GM20000 (cell line): ENCODE measurements around the gene SLC25A44.

Experiments used
- DNase-seq: peaks from one replicate; pipeline ENCODE4 v3.0.0; 2012; ENCODE audit warnings: low spot score
- CTCF ChIP-seq: IDR thresholded peaks from 2 replicates; pipeline ENCODE4 v1.5.1; 2012; ENCODE audit warnings: mild to moderate bottlenecking, control low read depth; ENCODE audit errors: extremely low read depth, missing control alignments

SLC25A44 gene

GRCh38 chr1:156149374-156150332 lies 44.3 kb upstream of the SLC25A44 start:
- peak; percentile 73 for DNase-seq
- TF ChIP-seq CTCF = no peak

- no peak for TF ChIP-seq CTCF
- DNase-seq = no peak
Measured at GRCh38 chr1:156150333-156151011, 43.4 kb upstream of the SLC25A44 start.

- no peak for TF ChIP-seq CTCF
- no peak for DNase-seq
Measured at GRCh38 chr1:156151093-156151688, 42.7 kb upstream of the SLC25A44 start.

GRCh38 chr1:156152628-156153027 lies 41.3 kb upstream of the SLC25A44 start:
- no peak for DNase-seq
- TF ChIP-seq CTCF = no peak

- DNase-seq = no peak
- no peak for TF ChIP-seq CTCF
Measured at GRCh38 chr1:156153362-156153761, 40.5 kb upstream of the SLC25A44 start, which contains the start of gene SEMA4A. Gene SEMA4A, plus strand, starts transcription at chr1:156153585. Its CDS starts 994 bp downstream, at chr1:156154579.

GRCh38 chr1:156154317-156154749 lies 39.6 kb upstream of the SLC25A44 start:
- DNase-seq = peak; percentile 79
- TF ChIP-seq CTCF = no peak
